ENCODE data around the gene SP8. TPM values are rescaled to one million over a fixed set of nuclear protein-coding genes. Genes with fewer than 3 reads are reported as not detected.

The SP8 gene
- total RNA-seq, 1 experiment from 2014 or later = not detected

DNA sequence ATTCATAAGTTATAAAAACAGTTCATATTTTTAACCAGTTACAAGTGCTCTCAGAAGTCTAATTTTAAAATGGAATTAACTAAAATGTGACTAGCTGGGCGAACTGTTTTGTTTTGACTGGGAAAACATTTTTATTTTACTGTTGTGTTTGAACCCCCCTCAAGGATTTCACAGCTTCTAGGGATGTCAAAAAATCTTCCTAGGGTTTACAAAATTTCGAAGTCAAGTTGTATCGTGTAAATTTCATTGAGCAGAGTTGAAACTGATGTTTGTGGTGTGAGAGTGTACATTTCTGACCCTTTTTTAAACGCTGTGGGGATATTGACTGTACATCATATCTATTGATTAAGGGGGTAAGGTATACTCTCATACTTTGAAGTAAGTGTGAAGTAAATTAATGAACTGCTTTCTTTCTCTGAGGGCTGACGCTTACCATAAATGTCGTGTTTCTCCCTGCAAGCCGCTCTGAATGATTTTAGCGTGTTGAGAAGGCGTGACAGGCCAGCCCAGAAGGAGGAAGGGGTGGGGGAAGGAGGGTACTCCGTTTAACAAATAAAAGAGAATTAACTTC is 1.8 kb upstream of the SP8 start:
- DNase-seq = no peak
- H4K20me1 ChIP-seq (ENCODE audit: insufficient read depth) = no peaks in the 10 kb centered on the region
- no peaks in the 10 kb centered on the region for H3K9me3 ChIP-seq (ENCODE audit: insufficient read depth, low read depth)
- ChIA-PET POLR2A (ENCODE audit: unreplicated experiment) (no interaction called here), CTCF (no interaction called here)
- no peaks in the 10 kb centered on the region for H3K4me1 ChIP-seq (replicated peaks; ENCODE audit: insufficient read depth)
- H3K79me2 ChIP-seq (ENCODE audit: low read depth) = no peaks in the 10 kb centered on the region
- intact Hi-C loops (cut with micrococcal nuclease; ENCODE audit: unreplicated experiment) = no loop called here
- H3K4me2 ChIP-seq = no peak overlapping the region
- no peak overlapping the region for H3K4me3 ChIP-seq
- TF ChIP-seq, protein P1, sequence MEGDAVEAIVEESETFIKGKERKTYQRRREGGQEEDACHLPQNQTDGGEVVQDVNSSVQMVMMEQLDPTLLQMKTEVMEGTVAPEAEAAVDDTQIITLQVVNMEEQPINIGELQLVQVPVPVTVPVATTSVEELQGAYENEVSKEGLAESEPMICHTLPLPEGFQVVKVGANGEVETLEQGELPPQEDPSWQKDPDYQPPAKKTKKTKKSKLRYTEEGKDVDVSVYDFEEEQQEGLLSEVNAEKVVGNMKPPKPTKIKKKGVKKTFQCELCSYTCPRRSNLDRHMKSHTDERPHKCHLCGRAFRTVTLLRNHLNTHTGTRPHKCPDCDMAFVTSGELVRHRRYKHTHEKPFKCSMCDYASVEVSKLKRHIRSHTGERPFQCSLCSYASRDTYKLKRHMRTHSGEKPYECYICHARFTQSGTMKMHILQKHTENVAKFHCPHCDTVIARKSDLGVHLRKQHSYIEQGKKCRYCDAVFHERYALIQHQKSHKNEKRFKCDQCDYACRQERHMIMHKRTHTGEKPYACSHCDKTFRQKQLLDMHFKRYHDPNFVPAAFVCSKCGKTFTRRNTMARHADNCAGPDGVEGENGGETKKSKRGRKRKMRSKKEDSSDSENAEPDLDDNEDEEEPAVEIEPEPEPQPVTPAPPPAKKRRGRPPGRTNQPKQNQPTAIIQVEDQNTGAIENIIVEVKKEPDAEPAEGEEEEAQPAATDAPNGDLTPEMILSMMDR (conservative IDR thresholded peaks at IDR 0.05) = no peak
- TF ChIP-seq EZH2 (IDR thresholded peaks at IDR 0.05; ENCODE audit: low read depth) = no peak
- no peaks in the 10 kb centered on the region; the same call in 1 of the 2 replicates for H3K27me3 ChIP-seq (ENCODE audit: insufficient read depth, low read depth)
- no peak overlapping the region for H3K27ac ChIP-seq
- H3K9me2 ChIP-seq (ENCODE audit: insufficient read depth) = no peaks in the 10 kb centered on the region
- no peaks in the 10 kb centered on the region for H3F3A ChIP-seq (ENCODE audit: insufficient read depth, low read depth)
- H3K36me3 ChIP-seq (ENCODE audit: low read depth) = no peaks in the 10 kb centered on the region
- no peak overlapping the region for H2AFZ ChIP-seq
- no TSS peak for BruUV-seq (replicated peaks)

GRCh38 chr7:20787660-20788419 is 1.2 kb upstream of the SP8 start:
- BruUV-seq (replicated peaks) = no TSS peak
- Histone ChIP-seq H2AFZ (no peak overlapping the region), H3K4me3 (no peak overlapping the region), H3K4me2 (peak overlapping the region; percentile 3; the same call in 1 of the 2 replicates), H3K27me3 (ENCODE audit: insufficient read depth, low read depth) (no peaks in the 10 kb centered on the region; the same call in 1 of the 2 replicates), H3F3A (ENCODE audit: insufficient read depth, low read depth) (no peaks in the 10 kb centered on the region), H3K9me2 (ENCODE audit: insufficient read depth) (no peaks in the 10 kb centered on the region), H3K79me2 (ENCODE audit: low read depth) (no peaks in the 10 kb centered on the region), H4K20me1 (ENCODE audit: insufficient read depth) (no peaks in the 10 kb centered on the region), H3K4me1 (replicated peaks; ENCODE audit: insufficient read depth) (no peaks in the 10 kb centered on the region), H3K27ac (no peak overlapping the region), H3K9me3 (ENCODE audit: insufficient read depth, low read depth) (no peaks in the 10 kb centered on the region), H3K36me3 (ENCODE audit: low read depth) (no peaks in the 10 kb centered on the region)
- ChIA-PET POLR2A (ENCODE audit: unreplicated experiment) (no interaction called here), CTCF (no interaction called here)
- DNase-seq = no peak
- TF ChIP-seq EZH2 (IDR thresholded peaks at IDR 0.05; ENCODE audit: low read depth) = no peak
- TF ChIP-seq, protein P1 (conservative IDR thresholded peaks at IDR 0.05) = no peak
- intact Hi-C loops (cut with micrococcal nuclease; ENCODE audit: unreplicated experiment) = no loop called here

DNA sequence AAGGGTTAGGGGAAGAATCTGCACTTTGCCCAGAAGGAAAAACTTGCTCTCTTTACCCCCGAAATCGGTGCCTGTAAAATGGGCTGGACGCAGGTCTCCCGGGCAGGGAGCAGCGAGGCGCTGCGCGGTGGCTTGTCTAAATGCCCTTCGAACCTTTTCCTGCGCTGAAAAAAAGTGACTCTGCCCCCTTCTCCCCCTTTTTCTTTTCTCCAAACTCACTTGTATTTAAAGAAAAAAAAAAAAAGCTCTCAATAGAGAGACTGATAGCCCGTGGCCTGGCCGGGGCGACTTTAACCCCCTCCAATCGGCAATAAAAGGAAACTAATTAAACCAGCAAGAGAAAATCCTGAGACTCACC is 286 bp downstream of the SP8 start:
- CTCF ChIA-PET = no interaction called here
- Histone ChIP-seq H3K9me3 (ENCODE audit: insufficient read depth, low read depth) (no peaks in the 10 kb centered on the region), H3K4me2 (peak overlapping the region; percentile 19; the same call in 1 of the 2 replicates), H3F3A (ENCODE audit: insufficient read depth, low read depth) (no peaks in the 10 kb centered on the region), H3K27ac (no peak overlapping the region), H3K36me3 (ENCODE audit: low read depth) (no peaks in the 10 kb centered on the region), H3K4me1 (replicated peaks; ENCODE audit: insufficient read depth) (no peaks in the 10 kb centered on the region), H3K79me2 (ENCODE audit: low read depth) (no peaks in the 10 kb centered on the region), H3K4me3 (no peak overlapping the region), H3K27me3 (ENCODE audit: insufficient read depth, low read depth) (no peaks in the 10 kb centered on the region; the same call in 1 of the 2 replicates), H3K9me2 (ENCODE audit: insufficient read depth) (no peaks in the 10 kb centered on the region), H4K20me1 (ENCODE audit: insufficient read depth) (no peaks in the 10 kb centered on the region), H2AFZ (no peak overlapping the region)
- POLR2A ChIA-PET (ENCODE audit: unreplicated experiment) = no interaction called here
- TF ChIP-seq EZH2 (IDR thresholded peaks at IDR 0.05; ENCODE audit: low read depth) = no peak
- TF ChIP-seq, protein P1 (conservative IDR thresholded peaks at IDR 0.05) = no peak
- BruUV-seq (replicated peaks) = no TSS peak
- intact Hi-C loops (cut with micrococcal nuclease; ENCODE audit: unreplicated experiment) = no loop called here
- no peak for DNase-seq

All from PC-9 (cell line).